CD4-positive, CD25-positive, alpha-beta regulatory T cell (primary cell): Measurements from ENCODE around the gene NTN1. TPM values are rescaled to one million over a fixed set of nuclear protein-coding genes. Genes with fewer than 3 reads are reported as not detected.

Source experiments
- ATAC-seq, 2 donors: fragments of 150-1000 bp; cut with Tn5 transposase; one replicate each; pipeline ENCODE4 v1.10.0; 2021; ENCODE audit warnings: low read depth in 2 of 2, moderate number of reproducible peaks in 2 of 2, moderate library complexity in 1 of 2
- DNase-seq, 3 donors: peaks; one replicate each; pipeline versions ENCODE4 v3.0.0 to v3.0.0-alpha.2; 2012 to 2022; ENCODE audit warnings: mixed read lengths in 1 of 3
- H3K27ac ChIP-seq: one replicate; pipeline ENCODE4 v1.7.0; 2013; ENCODE audit warnings: mild to moderate bottlenecking, low read length; ENCODE audit not compliant: insufficient read depth, poor library complexity, severe bottlenecking
- H3K27me3 ChIP-seq: one replicate; pipeline ENCODE4 v1.7.0; 2013; ENCODE audit warnings: low read length; ENCODE audit not compliant: control insufficient read depth, insufficient read depth
- H3K36me3 ChIP-seq: one replicate; pipeline ENCODE4 v1.7.0; 2013; ENCODE audit warnings: mild to moderate bottlenecking, low read length, moderate library complexity; ENCODE audit not compliant: control insufficient read depth, insufficient read depth
- H3K4me1 ChIP-seq: 2 replicates; pipeline ENCODE4 v1.7.0; 2013; ENCODE audit warnings: mild to moderate bottlenecking, low read length; ENCODE audit not compliant: insufficient read depth, control insufficient read depth, poor library complexity, severe bottlenecking
- H3K4me3 ChIP-seq: one replicate; pipeline ENCODE4 v1.7.0; 2013; ENCODE audit warnings: low read depth, mild to moderate bottlenecking, low read length, moderate library complexity
- H3K9me3 ChIP-seq, 2 experiments: 1 replicate in 1 of 2; 2 replicates in 1 of 2; pipeline ENCODE4 v1.7.0; 2013; ENCODE audit warnings: low read length in 2 of 2, mild to moderate bottlenecking in 1 of 2, moderate library complexity in 1 of 2; ENCODE audit not compliant: control insufficient read depth in 2 of 2
- H3K27ac Mint-ChIP-seq, 3 donors: one replicate each; pipeline ENCODE4 v1.8.0; 2020 to 2022; ENCODE audit warnings: mild to moderate bottlenecking in 3 of 3, mixed read lengths in 3 of 3, moderate library complexity in 2 of 3
- H3K27me3 Mint-ChIP-seq: one replicate; pipeline ENCODE4 v1.8.0; 2022; ENCODE audit warnings: mild to moderate bottlenecking, mixed read lengths
- H3K36me3 Mint-ChIP-seq: one replicate; pipeline ENCODE4 v1.8.0; 2020; ENCODE audit warnings: mixed read lengths
- H3K4me1 Mint-ChIP-seq, 4 donors: one replicate each; pipeline ENCODE4 v1.8.0; 2020 to 2022; ENCODE audit warnings: mixed read lengths in 4 of 4, mild to moderate bottlenecking in 1 of 4
- H3K4me3 Mint-ChIP-seq, 4 donors: one replicate each; pipeline ENCODE4 v1.8.0; 2020 to 2022; ENCODE audit warnings: mild to moderate bottlenecking in 4 of 4, mixed read lengths in 4 of 4, moderate library complexity in 3 of 4
- H3K9me3 Mint-ChIP-seq, 7 donors: one replicate each; pipeline ENCODE4 v1.8.0; 2020 to 2022; ENCODE audit warnings: mixed read lengths in 7 of 7, mild to moderate bottlenecking in 3 of 7, moderate library complexity in 2 of 7
- polyA plus RNA-seq, 4 donors: library from polyadenylated mRNA; unstranded; fragments of 300-500 nt; fragmentation: Illumina TruSeq; gene quantifications; one replicate each; pipeline ENCODE4 v1.2.3, GENCODE V29; 2021
- total RNA-seq: library from RNA; stranded (reverse); gene quantifications from one replicate; pipeline ENCODE4 v1.2.3, GENCODE V29; 2022

NTN1 gene
- total and polyA plus RNA-seq, 5 donors from 2014 or later = 0.03 TPM; not detected in 4

GRCh38 chr17:9259419-9259818 is 238.1 kb downstream of the NTN1 start:
- no peaks in the 10 kb centered on the region for H3K9me3 Mint-ChIP-seq
- no peaks in the 10 kb centered on the region for H3K36me3 ChIP-seq
- peaks cover 0 to 9% (median 0%) of the 10 kb centered on the region in 4 donors for H3K4me1 Mint-ChIP-seq
- no peak overlapping the region for H3K27ac ChIP-seq
- no peaks in the 10 kb centered on the region for H3K4me1 ChIP-seq
- H3K27ac Mint-ChIP-seq = no peak overlapping the region
- DNase-seq (no peak), ATAC-seq (no peak)
- no peak overlapping the region for H3K4me3 ChIP-seq
- H3K36me3 Mint-ChIP-seq = peaks cover 25% of the 10 kb centered on the region
- H3K4me3 Mint-ChIP-seq = no peak overlapping the region
- H3K27me3 Mint-ChIP-seq = no peaks in the 10 kb centered on the region
- H3K9me3 ChIP-seq = no peaks in the 10 kb centered on the region
- H3K27me3 ChIP-seq = no peaks in the 10 kb centered on the region

DNA sequence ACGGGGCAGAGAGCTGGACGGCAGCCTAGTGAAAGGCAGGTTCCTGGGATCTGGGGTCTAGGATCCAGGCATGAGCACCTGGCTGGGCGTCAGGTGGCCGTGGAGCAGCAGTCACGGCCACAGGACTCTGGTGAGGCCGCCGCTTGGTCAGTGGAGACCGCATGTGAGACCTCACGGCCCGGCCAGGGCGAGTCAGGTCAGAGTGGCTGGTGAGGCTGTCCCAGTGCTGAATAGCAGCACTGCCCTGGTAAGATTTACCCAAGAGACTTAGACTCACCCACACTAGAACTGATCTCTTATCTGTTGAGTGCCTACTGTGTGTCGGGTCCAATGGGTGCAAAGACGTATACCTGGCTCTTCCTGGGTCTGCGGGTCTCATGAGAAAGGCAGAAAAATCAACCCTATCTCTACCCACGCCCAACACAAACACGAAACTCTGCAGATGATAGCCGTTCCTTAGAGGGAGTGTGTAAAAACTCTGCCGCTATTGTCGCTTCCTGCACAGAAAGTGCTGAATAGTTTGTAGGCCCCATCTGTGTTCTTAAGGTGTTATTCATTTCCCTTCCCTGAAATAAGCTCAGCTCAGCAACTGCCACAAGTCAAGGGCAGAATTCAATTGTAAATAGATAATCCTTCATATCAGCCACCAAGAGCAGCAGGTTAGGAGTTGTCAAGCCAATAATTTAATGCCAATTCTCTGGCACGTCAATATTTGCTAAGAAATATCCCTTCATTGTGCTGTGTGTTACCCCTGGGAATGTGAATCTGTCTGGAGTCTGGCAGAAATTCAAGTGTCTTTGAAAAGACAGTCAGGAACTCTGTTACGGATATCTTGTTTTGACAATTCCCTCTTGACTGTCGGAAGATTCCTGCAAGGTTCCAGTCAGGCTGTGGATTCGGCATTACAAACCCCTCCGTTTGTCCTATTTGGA is 240.0 kb downstream of the NTN1 start:
- no peak for DNase-seq
- no peak overlapping the region for H3K4me3 Mint-ChIP-seq
- no peak for ATAC-seq
- Histone ChIP-seq H3K27me3 (no peaks in the 10 kb centered on the region), H3K4me3 (no peak overlapping the region), H3K27ac (no peak overlapping the region), H3K9me3 (no peaks in the 10 kb centered on the region), H3K36me3 (no peaks in the 10 kb centered on the region), H3K4me1 (no peaks in the 10 kb centered on the region)
- peak overlapping the region in 2 of 3 donors; percentile 23 to 25 for H3K27ac Mint-ChIP-seq
- H3K9me3 Mint-ChIP-seq = peaks cover 0 to 2% (median 0%) of the 10 kb centered on the region in 7 donors
- no peaks in the 10 kb centered on the region for H3K27me3 Mint-ChIP-seq
- peaks cover 31% of the 10 kb centered on the region for H3K36me3 Mint-ChIP-seq
- H3K4me1 Mint-ChIP-seq = peaks cover 0 to 8% (median 0%) of the 10 kb centered on the region in 4 donors

DNA sequence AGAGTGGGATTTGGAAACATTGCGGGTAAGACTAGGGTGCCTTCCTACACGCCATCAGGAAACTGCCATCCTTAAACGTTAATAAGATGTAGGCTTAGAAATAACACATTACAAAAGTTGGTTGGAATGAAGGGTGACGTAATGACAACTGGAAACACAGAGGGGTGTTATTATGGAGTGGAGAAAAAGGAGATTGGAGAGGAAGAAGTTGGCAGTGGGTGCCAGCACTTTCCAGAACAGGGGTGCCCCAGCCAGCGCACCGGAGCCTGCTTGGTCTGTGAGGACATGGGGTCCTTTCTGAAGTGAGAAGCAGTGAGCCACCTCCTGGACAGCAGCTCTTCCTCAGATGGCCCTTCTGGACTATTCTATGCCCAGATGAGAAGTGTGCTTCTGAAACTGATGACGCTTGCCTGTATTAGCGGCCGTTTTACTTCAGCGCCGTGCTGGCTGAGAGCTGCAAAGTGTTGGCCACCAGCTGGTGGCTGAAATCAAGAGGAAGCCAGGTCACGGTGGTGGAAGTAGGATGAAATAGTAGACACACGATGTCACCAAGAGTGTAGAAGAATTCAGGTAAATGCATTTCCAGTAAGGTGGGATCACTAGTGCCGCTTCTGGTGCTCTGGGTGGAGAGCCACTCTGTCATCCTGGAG is 244.8 kb downstream of the NTN1 start:
- H3K36me3 ChIP-seq = no peaks in the 10 kb centered on the region
- no peak overlapping the region for H3K4me3 ChIP-seq
- H3K27ac Mint-ChIP-seq = no peak overlapping the region
- H3K36me3 Mint-ChIP-seq = peaks cover 36% of the 10 kb centered on the region
- ATAC-seq (no peak), DNase-seq (no peak)
- H3K4me1 ChIP-seq = no peaks in the 10 kb centered on the region
- H3K4me1 Mint-ChIP-seq = peaks cover 0 to 6% (median 0%) of the 10 kb centered on the region in 4 donors
- no peak overlapping the region for H3K4me3 Mint-ChIP-seq
- H3K27me3 Mint-ChIP-seq = no peaks in the 10 kb centered on the region
- H3K9me3 Mint-ChIP-seq = peaks cover 0 to 2% (median 0%) of the 10 kb centered on the region in 7 donors
- no peak overlapping the region for H3K27ac ChIP-seq
- H3K27me3 ChIP-seq = no peaks in the 10 kb centered on the region
- H3K9me3 ChIP-seq = no peaks in the 10 kb centered on the region

- no peak overlapping the region for H3K27ac ChIP-seq
- Mint-ChIP-seq H3K4me1 (peaks cover 0 to 2% (median 0%) of the 10 kb centered on the region in 4 donors), H3K27ac (no peak overlapping the region), H3K27me3 (no peaks in the 10 kb centered on the region), H3K36me3 (peaks cover 32% of the 10 kb centered on the region), H3K9me3 (peaks cover 0 to 2% (median 0%) of the 10 kb centered on the region in 7 donors), H3K4me3 (no peak overlapping the region)
- no peak for DNase-seq
- ATAC-seq = no peak
- no peaks in the 10 kb centered on the region for H3K9me3 ChIP-seq
- H3K4me1 ChIP-seq = no peaks in the 10 kb centered on the region
- H3K36me3 ChIP-seq = no peaks in the 10 kb centered on the region
- H3K4me3 ChIP-seq = no peak overlapping the region
- H3K27me3 ChIP-seq = no peaks in the 10 kb centered on the region
These were observed 245.4 kb downstream of the NTN1 start for GRCh38 chr17:9266697-9267117.

DNA sequence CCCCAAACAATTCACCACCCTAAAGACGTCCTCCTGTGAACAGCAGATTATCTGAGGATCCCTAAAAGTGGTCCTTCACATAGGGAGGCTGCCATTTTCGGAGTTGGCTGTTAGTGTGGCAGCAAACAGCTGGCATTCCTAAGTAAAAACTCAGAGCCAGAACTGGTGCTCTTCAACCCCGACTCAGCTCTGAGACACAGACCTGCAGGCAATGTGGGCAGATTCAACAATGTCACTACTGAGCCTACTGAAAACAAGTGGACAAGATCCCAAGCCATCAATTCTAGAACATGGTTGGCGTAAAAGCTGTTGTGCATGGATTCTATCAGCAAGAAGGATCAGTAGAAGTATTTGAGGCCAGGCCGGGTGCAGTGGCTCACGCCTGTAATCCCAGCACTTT is 247.2 kb downstream of the NTN1 start:
- Histone ChIP-seq H3K27ac (no peak overlapping the region), H3K9me3 (no peaks in the 10 kb centered on the region), H3K27me3 (no peaks in the 10 kb centered on the region), H3K4me3 (no peak overlapping the region), H3K36me3 (peaks cover under 1% of the 10 kb centered on the region), H3K4me1 (no peaks in the 10 kb centered on the region)
- H3K9me3 Mint-ChIP-seq = peaks cover 0 to 2% (median 0%) of the 10 kb centered on the region in 7 donors
- no peaks in the 10 kb centered on the region for H3K27me3 Mint-ChIP-seq
- H3K4me1 Mint-ChIP-seq = peaks cover 0 to 5% (median 1%) of the 10 kb centered on the region in 4 donors
- H3K36me3 Mint-ChIP-seq = peaks cover 30% of the 10 kb centered on the region
- ATAC-seq (no peak), DNase-seq (no peak)
- H3K4me3 Mint-ChIP-seq = no peak overlapping the region
- no peak overlapping the region for H3K27ac Mint-ChIP-seq

DNA sequence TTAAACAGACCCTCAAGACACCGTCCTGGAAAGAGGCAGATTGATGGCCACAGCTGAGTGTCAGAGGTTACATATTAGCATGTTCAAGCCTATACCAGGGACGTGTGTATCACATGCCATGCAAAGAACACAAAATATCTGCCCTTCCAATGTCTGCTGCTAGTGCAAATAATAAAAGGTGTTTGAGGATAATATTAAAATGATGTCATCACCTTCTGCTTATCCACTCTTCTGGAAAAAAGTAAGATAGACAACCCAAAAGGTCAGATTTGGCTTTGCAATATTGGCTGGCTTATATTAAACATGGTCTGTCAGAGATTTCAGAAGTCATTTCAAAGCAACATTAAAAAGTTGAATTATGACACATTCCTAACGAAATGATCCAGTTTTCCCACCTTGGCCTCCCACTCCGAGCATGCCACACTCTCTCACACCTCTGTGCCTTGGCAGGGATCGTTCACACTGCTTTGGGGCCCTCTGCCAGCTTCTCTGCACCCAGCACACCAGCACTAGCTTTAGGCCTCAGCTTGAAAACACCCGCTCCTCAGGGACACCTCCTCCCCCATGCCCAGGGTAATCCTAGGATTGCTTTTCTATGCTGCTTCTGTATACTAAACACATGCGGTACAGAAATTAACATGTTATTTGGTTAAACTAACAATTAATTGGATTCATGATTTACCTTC is 248.2 kb downstream of the NTN1 start:
- Histone ChIP-seq H3K27ac (no peak overlapping the region), H3K4me1 (no peaks in the 10 kb centered on the region), H3K27me3 (no peaks in the 10 kb centered on the region), H3K4me3 (no peak overlapping the region), H3K36me3 (peaks cover 3% of the 10 kb centered on the region), H3K9me3 (no peaks in the 10 kb centered on the region)
- Mint-ChIP-seq H3K27me3 (no peaks in the 10 kb centered on the region), H3K27ac (peak overlapping the region in 1 of 3 donors; percentile 60), H3K9me3 (peaks cover 0 to 2% (median 0%) of the 10 kb centered on the region in 7 donors), H3K4me3 (no peak overlapping the region), H3K4me1 (peaks cover 0 to 5% (median 3%) of the 10 kb centered on the region in 4 donors), H3K36me3 (peaks cover 25% of the 10 kb centered on the region)
- DNase-seq (no peak), ATAC-seq (no peak)

DNA sequence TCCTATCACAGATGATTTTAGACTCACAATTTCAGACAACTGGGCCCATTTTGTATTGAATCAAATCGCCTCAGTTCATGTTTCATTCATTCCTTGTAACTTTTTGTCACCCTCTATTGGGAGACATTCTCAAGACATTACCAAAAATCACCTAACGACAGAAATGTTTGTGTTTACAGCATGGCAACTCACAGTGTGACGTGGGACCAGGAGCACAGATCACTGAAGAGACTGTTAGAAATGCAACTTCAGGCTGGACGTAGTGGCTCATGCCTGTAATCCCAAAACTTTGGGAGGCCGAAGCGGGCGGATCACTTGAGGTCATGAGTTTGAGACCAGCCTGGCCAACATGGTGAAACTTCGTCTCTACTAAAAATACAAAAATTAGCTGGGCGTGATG is 249.6 kb downstream of the NTN1 start:
- peaks cover 3% of the 10 kb centered on the region for H3K36me3 ChIP-seq

More for the DNA sequence above, 249.6 kb downstream of the NTN1 start:
- no peak for ATAC-seq
- Histone ChIP-seq H3K9me3 (no peaks in the 10 kb centered on the region), H3K27me3 (no peaks in the 10 kb centered on the region), H3K27ac (no peak overlapping the region), H3K4me3 (no peak overlapping the region), H3K4me1 (no peaks in the 10 kb centered on the region)
- H3K36me3 Mint-ChIP-seq = peaks cover 17% of the 10 kb centered on the region
- H3K27me3 Mint-ChIP-seq = no peaks in the 10 kb centered on the region
- peaks cover 0 to 5% (median 3%) of the 10 kb centered on the region in 4 donors for H3K4me1 Mint-ChIP-seq
- H3K27ac Mint-ChIP-seq = no peak overlapping the region
- no peak for DNase-seq
- no peak overlapping the region for H3K4me3 Mint-ChIP-seq
- H3K9me3 Mint-ChIP-seq = peaks cover 0 to 1% (median 0%) of the 10 kb centered on the region in 7 donors
